HG03442 (cell line): ENCODE data around the gene SPON2.

Experiments
- ATAC-seq: cut with Tn5 transposase; IDR thresholded peaks from one replicate; pipeline ENCODE4 v1.9.1; 2021; ENCODE audit warnings: mild to moderate bottlenecking, moderate library complexity; ENCODE audit not compliant: unreplicated experiment

SPON2 gene

GRCh38 chr4:1172228-1172851, at the start of gene SPON2:
Gene SPON2, minus strand, starts transcription at chr4:1172583.
- ATAC-seq = no peak

GRCh38 chr4:1221155-1221870, 48.9 kb upstream of the SPON2 start:
- no peak for ATAC-seq

GRCh38 chr4:1220566-1220965, 48.2 kb upstream of the SPON2 start:
- ATAC-seq = no peak

GRCh38 chr4:1219566-1219950, 47.2 kb upstream of the SPON2 start:
- ATAC-seq = no peak

GRCh38 chr4:1218634-1219565, 46.5 kb upstream of the SPON2 start:
- ATAC-seq = peak; percentile 66

- ATAC-seq = no peak
Observed at GRCh38 chr4:1217366-1217765, 45.0 kb upstream of the SPON2 start.

GRCh38 chr4:1216869-1217294, 44.5 kb upstream of the SPON2 start:
- ATAC-seq = no peak

GRCh38 chr4:1216076-1216614, 43.8 kb upstream of the SPON2 start:
- ATAC-seq = no peak

GRCh38 chr4:1215141-1216075, 43.0 kb upstream of the SPON2 start:
- peak; percentile 26 for ATAC-seq

GRCh38 chr4:1214101-1215095, 42.0 kb upstream of the SPON2 start:
- no peak for ATAC-seq

- ATAC-seq = no peak
Observed at GRCh38 chr4:1213336-1213995, 41.1 kb upstream of the SPON2 start.

- no peak for ATAC-seq
Observed at GRCh38 chr4:1212546-1213335, 40.4 kb upstream of the SPON2 start.

GRCh38 chr4:1211891-1212545, 39.6 kb upstream of the SPON2 start:
- ATAC-seq = no peak

- no peak for ATAC-seq
Observed at GRCh38 chr4:1211371-1211770, 39.0 kb upstream of the SPON2 start.

GRCh38 chr4:1210971-1211370, 38.6 kb upstream of the SPON2 start:
- no peak for ATAC-seq

- no peak for ATAC-seq
Observed at GRCh38 chr4:1210241-1210841, 38.0 kb upstream of the SPON2 start.

- no peak for ATAC-seq
Observed at GRCh38 chr4:1209821-1210220, 37.4 kb upstream of the SPON2 start.
